GM12873 (cell line): ENCODE data around the gene GJD4.

Experiments used
- TF ChIP-seq, protein P1 (sequence below): IDR thresholded peaks from 2 replicates; pipeline ENCODE4 v1.5.1; 2012; ENCODE audit warnings: low read depth, mild to moderate bottlenecking, moderate library complexity, low read length, control low read depth; ENCODE audit not compliant: insufficient read depth; ENCODE audit errors: missing control alignments

Gene GJD4

DNA sequence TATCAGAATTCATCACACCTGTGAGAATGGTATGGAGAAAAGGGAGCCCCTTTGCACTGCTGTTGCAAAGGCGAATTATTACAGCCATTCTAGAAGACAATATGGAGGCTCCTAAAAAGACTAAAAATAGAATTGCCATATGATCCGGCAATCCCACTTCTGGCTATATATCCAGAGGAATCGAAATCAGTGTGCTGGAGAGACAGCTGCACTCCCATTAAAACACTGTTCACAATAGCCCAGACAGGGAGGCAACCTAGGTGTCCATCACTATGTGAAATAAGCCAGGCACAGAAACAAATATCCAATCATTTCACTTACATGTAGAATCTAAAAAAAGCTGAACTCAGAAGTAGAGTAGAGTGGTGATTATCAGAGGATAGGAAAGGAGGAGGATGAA is 26.0 kb upstream of the GJD4 start:
- TF ChIP-seq, protein P1, sequence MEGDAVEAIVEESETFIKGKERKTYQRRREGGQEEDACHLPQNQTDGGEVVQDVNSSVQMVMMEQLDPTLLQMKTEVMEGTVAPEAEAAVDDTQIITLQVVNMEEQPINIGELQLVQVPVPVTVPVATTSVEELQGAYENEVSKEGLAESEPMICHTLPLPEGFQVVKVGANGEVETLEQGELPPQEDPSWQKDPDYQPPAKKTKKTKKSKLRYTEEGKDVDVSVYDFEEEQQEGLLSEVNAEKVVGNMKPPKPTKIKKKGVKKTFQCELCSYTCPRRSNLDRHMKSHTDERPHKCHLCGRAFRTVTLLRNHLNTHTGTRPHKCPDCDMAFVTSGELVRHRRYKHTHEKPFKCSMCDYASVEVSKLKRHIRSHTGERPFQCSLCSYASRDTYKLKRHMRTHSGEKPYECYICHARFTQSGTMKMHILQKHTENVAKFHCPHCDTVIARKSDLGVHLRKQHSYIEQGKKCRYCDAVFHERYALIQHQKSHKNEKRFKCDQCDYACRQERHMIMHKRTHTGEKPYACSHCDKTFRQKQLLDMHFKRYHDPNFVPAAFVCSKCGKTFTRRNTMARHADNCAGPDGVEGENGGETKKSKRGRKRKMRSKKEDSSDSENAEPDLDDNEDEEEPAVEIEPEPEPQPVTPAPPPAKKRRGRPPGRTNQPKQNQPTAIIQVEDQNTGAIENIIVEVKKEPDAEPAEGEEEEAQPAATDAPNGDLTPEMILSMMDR, result no peak

DNA sequence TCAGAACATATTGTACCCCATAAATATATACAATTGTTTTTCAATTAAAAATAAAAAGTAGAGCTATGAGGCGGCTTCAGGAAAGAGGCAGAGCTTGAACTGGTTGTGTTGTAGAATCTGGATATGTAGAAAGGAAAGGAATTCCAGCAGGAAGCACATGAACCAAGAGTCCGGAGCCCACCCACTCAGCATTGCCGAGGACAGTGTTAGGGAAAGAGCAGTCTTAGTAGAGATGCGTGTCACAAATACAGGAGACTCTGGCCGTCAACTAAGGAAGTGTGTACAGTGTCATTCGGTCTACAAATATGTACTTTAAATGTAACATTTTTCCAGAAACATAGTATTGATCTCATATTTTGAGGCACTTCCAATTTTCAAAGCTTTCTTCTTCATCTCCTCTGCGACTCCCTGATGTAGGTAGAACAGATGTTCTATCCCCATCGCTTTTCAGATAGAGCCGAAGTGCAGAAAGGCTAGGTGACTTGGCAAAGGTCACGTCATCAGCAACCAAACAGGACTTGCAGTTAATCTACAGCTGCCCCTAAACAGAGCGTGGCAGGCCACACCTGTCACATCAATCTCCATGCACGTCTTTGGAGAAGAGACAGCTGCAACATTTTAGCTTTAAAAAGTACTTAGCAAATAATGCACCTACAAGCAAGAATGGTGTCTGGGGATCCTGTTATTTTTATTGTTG is 25.3 kb upstream of the GJD4 start:
- TF ChIP-seq, protein P1, result no peak

DNA sequence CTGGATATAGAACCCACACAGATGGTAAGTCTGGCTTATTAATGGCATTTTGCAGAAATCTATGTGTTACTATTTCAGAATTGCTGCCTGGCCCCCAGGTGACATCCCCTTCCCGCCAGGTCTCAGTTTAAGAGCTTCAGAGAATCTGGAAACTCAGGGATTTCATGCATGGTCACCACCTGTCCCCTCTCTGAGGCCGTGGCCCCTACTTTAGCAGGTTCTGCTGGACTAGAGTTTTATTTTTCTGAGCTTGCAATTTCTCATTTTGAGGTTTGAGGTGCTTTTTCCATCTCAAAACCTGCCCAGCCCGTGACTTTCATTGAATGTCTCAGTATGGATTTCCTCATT is 24.7 kb upstream of the GJD4 start:
- TF ChIP-seq, protein P1, result no peak

DNA sequence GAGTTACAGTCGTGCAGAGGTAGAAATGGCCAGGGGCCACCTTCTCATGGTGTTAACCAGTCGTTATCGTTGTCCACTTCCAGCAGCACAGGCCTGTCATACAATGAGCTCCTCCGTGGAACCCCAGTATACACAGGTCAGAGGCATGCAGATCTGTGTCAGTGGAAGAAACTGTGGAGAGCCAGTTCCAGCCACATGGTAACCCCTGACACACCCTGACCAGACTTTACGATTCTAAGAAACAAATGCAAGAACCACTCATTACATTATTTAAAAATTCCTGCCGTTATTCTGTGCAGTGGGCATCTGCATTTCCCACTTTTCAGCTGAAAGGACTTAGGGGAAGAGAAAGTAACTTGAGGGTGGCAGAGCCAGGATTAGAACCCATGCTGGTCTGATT is 23.5 kb upstream of the GJD4 start:
- TF ChIP-seq, protein P1, result no peak

DNA sequence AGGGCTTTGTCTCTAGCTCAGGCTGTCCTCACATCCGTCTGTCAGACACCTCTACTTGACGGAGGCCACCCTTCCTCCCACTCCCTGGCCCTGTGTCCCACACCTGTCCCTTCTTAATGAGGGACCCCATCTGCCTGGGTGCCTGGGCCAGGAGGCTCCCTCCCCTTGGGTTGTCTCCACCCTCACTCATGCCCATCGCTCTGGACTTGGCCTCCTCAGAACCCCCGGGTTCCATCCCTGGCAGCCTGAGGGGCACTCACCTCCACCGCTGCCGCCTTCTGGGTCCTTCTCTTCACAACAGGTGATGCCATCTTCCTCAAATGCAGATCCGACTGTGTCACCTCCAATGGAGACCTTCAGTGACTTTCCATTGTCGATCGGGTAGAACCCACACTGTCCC is 20.2 kb upstream of the GJD4 start:
- TF ChIP-seq, protein P1, result no peak

DNA sequence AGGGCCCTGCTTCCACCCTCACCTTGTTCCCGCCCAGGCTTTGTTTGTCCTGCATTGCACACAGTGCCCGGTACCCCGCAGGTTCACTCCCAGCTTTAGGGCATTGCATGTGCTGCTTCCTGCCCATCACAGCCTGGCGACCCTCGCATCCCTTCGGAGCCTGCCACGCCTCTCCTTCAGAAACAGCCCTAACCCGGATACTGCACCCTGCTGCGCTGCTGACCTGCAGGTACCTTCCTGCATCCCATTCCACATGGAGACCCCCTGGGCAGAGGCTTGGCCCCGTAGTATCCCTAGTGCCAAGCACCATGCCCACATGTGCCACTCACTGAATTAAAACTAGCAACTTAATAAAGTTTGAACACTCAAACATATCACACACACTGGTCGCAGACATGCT is 19.8 kb upstream of the GJD4 start:
- TF ChIP-seq, protein P1, result no peak

DNA sequence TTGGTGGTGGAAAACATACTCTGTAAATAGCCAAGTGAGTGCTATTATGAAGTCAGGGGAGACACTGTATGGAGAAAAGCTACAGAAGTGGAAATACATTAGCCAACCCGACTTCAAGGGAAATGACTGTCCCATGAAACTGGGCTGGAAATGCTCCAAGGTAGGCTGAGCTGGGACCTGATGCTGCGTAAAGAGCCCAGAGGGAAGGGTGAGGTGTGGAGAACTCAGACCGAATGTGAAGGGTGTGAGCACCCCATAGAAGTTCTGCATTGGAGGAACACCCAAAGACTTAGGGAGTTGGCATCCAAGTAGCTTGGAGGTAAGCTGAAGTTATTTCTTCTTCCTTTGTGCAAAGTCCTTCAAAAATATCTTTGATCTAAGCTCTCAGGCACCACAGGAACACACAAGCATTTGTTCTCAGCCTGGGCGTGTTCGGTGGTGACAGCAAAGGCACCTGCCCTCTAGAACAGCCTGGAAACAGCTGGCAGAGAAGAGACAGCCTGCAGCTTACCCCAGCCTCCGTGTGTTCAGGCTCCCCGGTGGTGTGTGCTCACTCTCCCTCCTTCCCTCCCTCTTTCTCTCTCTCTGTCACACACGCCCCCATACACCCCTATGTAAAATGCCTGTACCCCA is 19.1 kb upstream of the GJD4 start:
- TF ChIP-seq, protein P1, result no peak
